Ascending aorta (tissue), 2 donors: ENCODE data around the gene C10orf62. TPM values are rescaled to one million over a fixed set of nuclear protein-coding genes. Genes with fewer than 3 reads are reported as not detected.

ENCODE experiments used
- DNase-seq, 2 donors: peaks; one replicate each; pipeline ENCODE4 v3.0.0-alpha.2; 2019; ENCODE audit warnings: low spot score in 2 of 2
- H3K27ac ChIP-seq, 2 donors: fragments of 200-600 bp; sonication (generic); one replicate each; pipeline ENCODE4 v1.5.1; 2016 to 2017; ENCODE audit warnings: mild to moderate bottlenecking in 1 of 2
- H3K27me3 ChIP-seq: fragments of 200-600 bp; sonication (generic); one replicate; pipeline ENCODE4 v1.5.1; 2017
- H3K36me3 ChIP-seq, 2 donors: fragments of 200-600 bp; sonication (generic); one replicate each; pipeline ENCODE4 v1.5.1; 2016
- H3K4me1 ChIP-seq, 2 donors: fragments of 200-600 bp; sonication (generic); one replicate each; pipeline ENCODE4 v1.5.1; 2016 to 2017; ENCODE audit warnings: mild to moderate bottlenecking in 1 of 2
- H3K4me3 ChIP-seq, 2 donors: fragments of 200-600 bp; sonication (generic); one replicate each; pipeline ENCODE4 v1.5.1; 2016 to 2017; ENCODE audit warnings: mild to moderate bottlenecking in 1 of 2
- H3K9me3 ChIP-seq, 2 donors: fragments of 200-600 bp; sonication (generic); one replicate each; pipeline ENCODE4 v1.5.1; 2016
- intact Hi-C: fragments of 100-400 bp; cut with DNase I; formaldehyde crosslinking; loops from one replicate; pipeline ENCODE4 v1.15.1; 2023
- total RNA-seq: library from RNA; depleted of rRNA; stranded (reverse); fragments of >200 nt; gene quantifications from one replicate; pipeline ENCODE4 v1.1.0, GENCODE V29; 2016
- TF ChIP-seq, protein P1 (sequence below), 3 experiments: fragments of 200-600 bp in 2 of 3; fragments of 450-650 bp in 1 of 3; sonication (generic) in 2 of 3; IDR thresholded peaks; one replicate each; pipeline ENCODE4 v1.5.1; 2016 to 2019; ENCODE audit warnings: antibody characterized with exemption in 3 of 3, mild to moderate bottlenecking in 1 of 3, moderate library complexity in 1 of 3

Gene C10orf62
- total RNA-seq, 1 donor from 2014 or later: not detected

DNA sequence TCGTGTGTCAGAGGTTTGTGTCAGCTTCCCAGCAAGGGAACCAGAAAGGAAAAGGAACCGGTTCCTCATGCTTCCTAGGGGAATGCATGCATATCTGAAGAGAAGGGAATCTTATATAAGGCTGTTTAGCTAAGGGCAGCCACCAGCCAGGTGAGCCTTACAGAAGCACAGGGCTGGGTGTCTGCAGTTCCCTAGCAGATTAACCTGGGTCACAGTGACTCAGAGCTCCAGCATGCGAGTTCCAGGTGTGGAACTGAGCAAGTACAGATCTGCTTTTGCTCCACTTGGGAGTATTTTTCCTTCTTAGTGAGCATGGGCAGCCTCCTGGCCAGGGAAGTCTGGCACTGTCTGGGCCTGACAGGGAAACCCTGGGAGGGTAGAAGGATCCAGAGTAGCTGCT is 17.9 kb upstream of the C10orf62 start:
- Histone ChIP-seq H3K4me3 (no peak overlapping the region), H3K9me3 (no peaks in the 10 kb centered on the region), H3K4me1 (peaks cover 10 to 14% of the 10 kb centered on the region in 2 donors), H3K36me3 (peaks cover 26 to 33% of the 10 kb centered on the region in 2 donors), H3K27ac (no peak overlapping the region), H3K27me3 (no peaks in the 10 kb centered on the region)
- TF ChIP-seq, protein P1, sequence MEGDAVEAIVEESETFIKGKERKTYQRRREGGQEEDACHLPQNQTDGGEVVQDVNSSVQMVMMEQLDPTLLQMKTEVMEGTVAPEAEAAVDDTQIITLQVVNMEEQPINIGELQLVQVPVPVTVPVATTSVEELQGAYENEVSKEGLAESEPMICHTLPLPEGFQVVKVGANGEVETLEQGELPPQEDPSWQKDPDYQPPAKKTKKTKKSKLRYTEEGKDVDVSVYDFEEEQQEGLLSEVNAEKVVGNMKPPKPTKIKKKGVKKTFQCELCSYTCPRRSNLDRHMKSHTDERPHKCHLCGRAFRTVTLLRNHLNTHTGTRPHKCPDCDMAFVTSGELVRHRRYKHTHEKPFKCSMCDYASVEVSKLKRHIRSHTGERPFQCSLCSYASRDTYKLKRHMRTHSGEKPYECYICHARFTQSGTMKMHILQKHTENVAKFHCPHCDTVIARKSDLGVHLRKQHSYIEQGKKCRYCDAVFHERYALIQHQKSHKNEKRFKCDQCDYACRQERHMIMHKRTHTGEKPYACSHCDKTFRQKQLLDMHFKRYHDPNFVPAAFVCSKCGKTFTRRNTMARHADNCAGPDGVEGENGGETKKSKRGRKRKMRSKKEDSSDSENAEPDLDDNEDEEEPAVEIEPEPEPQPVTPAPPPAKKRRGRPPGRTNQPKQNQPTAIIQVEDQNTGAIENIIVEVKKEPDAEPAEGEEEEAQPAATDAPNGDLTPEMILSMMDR (IDR thresholded peaks at IDR 0.05): no peak
- DNase-seq: no peak
- intact Hi-C loops: loop anchor here (1.0 kb wide), 1 partner anchor 41 kb away; no protein-coding TSS in a partner anchor

DNA sequence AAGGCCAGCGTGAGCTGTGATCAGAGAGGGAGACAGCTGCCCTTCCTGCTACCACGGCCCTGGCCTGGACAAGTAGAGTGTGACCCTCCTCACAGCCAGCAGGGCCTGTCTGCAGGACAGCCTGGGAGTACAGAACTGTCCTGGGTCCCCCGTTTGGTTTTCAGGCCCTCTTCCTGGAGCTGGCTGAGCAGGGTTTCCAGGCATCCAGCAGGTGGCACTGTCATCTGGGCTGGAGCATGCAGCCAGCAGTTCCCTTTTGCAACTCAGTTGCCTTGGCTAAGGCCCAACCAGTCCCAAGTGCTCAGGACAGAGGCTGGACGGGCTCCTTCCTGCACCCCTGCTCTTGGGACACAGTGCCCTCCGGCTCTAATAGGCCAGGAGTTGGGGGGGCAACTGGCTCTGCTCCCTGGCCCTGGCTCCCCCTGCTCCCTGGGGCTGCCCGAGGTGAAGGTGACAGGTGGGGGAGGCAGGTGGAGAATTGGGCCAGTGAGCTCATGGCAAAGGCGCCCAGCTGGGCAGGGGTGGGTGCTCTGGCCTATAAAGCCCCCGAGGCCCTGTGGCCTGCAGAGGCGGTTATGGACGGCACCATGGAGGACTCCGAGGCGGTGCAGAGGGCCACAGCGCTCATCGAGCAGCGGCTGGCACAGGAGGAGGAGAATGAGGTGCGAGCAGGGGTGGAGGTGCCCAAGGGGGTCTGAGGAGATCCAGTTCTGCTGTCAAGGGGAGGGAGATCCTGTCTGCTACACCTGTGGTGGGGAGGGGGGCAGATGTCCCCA is 17.1 kb upstream of the C10orf62 start, which contains the start of gene ANKRD2:
ANKRD2 (plus strand) TSS at position 566 of the 776 bp plus-strand sequence; CDS start at position 576, 10 bp downstream.
- TF ChIP-seq, protein P1 (IDR thresholded peaks at IDR 0.05): peak; percentile 86 to 97 (median 87)
- Histone ChIP-seq H3K27ac (peak within 1 kb of the TSS; percentile 16 to 76), H3K36me3 (peaks cover 26 to 33% of the 10 kb centered on the region in 2 donors), H3K4me1 (peaks cover 10 to 14% of the 10 kb centered on the region in 2 donors), H3K9me3 (no peaks in the 10 kb centered on the region), H3K27me3 (no peaks in the 10 kb centered on the region), H3K4me3 (no peak within 1 kb of the TSS)
- peak in 1 of 2 donors; percentile 90 for DNase-seq
- intact Hi-C loops: loop anchor here (1.0 kb wide), 1 partner anchor 40 kb away; no protein-coding TSS in a partner anchor

DNA sequence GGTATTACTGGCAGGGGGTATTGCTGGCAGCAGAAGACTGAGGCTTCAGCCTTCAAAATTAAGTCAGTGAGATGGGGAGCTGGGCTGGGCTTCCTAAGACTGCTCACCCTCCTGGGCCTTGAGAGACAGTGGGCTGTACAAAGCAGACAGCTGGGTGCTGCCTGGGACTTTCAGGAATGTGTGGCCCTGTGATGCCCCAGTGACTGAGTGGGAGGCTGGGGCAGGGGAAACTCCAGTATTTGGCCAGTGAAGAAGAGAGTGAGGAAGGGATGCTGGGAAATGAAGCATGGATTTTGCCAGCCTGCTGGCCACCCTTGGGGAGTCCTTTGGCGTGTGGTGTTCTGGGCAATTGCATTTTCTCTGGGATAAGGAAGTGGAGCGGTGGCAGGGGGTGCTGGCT is 16.5 kb upstream of the C10orf62 start:
- intact Hi-C loops: no loop called here
- TF ChIP-seq, protein P1 (IDR thresholded peaks at IDR 0.05): no peak
- no peak for DNase-seq
- peaks cover 10 to 14% of the 10 kb centered on the region in 2 donors for H3K4me1 ChIP-seq
- H3K4me3 ChIP-seq: no peak overlapping the region
- H3K36me3 ChIP-seq: peaks cover 26 to 30% of the 10 kb centered on the region in 2 donors
- no peaks in the 10 kb centered on the region for H3K9me3 ChIP-seq
- H3K27ac ChIP-seq: no peak overlapping the region
- no peaks in the 10 kb centered on the region for H3K27me3 ChIP-seq

DNA sequence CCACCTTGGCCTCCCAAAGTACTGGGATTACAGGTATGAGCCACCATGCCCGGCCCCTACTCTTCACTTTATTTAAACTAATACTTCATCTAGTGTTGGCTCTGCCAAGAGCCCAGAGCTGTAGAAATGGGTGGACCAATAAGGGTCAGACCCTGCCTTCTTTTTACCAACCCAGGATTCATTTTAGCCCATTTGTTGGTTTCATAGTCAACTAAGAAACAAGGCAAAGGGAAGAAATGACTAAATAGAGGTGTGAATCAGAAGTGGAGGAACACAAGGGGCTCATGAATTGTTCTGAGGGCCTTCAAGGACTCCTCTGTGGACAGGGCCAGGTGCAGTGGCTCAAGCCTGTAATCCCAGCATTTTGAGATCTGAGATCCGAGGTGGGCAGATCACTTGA is 15.8 kb upstream of the C10orf62 start:
- no peak for DNase-seq
- TF ChIP-seq, protein P1 (IDR thresholded peaks at IDR 0.05): no peak
- Histone ChIP-seq H3K27ac (peak overlapping the region in 1 of 2 donors; percentile 76), H3K36me3 (peaks cover 22 to 24% of the 10 kb centered on the region in 2 donors), H3K27me3 (no peaks in the 10 kb centered on the region), H3K4me3 (no peak overlapping the region), H3K4me1 (peaks cover 10 to 14% of the 10 kb centered on the region in 2 donors), H3K9me3 (no peaks in the 10 kb centered on the region)
- intact Hi-C loops: loop anchor here (1.0 kb wide), 2 partner anchors 23 to 67 kb away; partner anchors contain the start of gene PI4K2A

DNA sequence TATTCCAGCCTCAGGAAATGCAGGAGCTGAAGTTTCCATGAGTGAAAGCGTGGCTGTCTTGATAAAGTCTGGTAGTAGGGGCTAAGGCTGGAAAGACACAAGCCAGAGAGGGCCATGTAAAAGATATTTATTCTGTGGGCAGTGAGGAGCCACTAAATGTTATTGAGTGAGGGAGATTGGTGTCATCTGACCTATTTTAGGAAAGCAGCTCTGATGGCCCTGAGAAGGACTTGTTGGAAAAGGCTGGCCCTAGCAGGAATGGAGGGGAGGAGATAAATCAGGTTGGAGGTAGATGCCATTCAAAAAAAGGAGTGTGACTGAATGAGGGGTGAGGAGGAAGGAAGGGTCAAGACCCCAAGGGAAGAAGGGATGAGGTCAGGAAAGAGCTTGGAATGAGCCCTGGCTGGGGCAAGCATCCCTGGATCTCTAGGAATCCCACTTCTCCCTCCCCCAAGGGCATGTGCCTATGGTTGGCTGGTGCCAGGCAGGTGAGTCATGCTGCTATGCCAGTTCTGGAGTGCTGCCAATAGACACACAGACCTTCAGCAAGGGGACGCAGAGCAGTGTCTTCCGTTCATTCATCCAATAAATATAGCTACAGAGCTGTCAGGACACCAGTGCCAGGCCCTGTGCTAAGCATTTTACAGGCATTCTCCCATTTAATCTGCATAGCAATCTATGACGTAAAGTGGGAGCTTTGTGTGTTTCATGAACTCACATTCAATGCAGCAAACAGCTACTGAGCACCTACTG is 15.0 kb upstream of the C10orf62 start:
- Histone ChIP-seq H3K4me3 (no peak overlapping the region), H3K27me3 (no peaks in the 10 kb centered on the region), H3K36me3 (peaks cover 13 to 16% of the 10 kb centered on the region in 2 donors), H3K27ac (peak overlapping the region; percentile 63 to 76), H3K9me3 (no peaks in the 10 kb centered on the region), H3K4me1 (peaks cover 10 to 14% of the 10 kb centered on the region in 2 donors)
- intact Hi-C loops: loop anchor here (1.0 kb wide), 3 partner anchors 19 to 66 kb away; partner anchors contain the start of gene PI4K2A
- peak; percentile 57 to 91 for DNase-seq
- TF ChIP-seq, protein P1 (IDR thresholded peaks at IDR 0.05): no peak
